ENCODE results near the gene BASP1.

The BASP1 gene

GRCh38 chr5:17182981-17183380 is 34.5 kb upstream of the BASP1 start:
- no peak overlapping the region for H3K27ac ChIP-seq (ENCODE audit: low read depth, low read length)
- H3K9me3 ChIP-seq (ENCODE audit: control insufficient read depth in 5 of 5, low read length in 5 of 5), result no peaks in the 10 kb centered on the region
- H3K36me3 ChIP-seq (ENCODE audit: control insufficient read depth in 5 of 5, insufficient read depth in 5 of 5, low read length in 5 of 5), result no peaks in the 10 kb centered on the region
- H3K4me1 ChIP-seq (ENCODE audit: control insufficient read depth in 5 of 5, insufficient read depth in 5 of 5, low read length in 5 of 5), result peaks cover 2 to 40% (median 29%) of the 10 kb centered on the region in 5 donors
- no peak overlapping the region for H3K9ac ChIP-seq (ENCODE audit: low read length in 5 of 5)
- H3K27me3 ChIP-seq (ENCODE audit: control insufficient read depth in 5 of 5, insufficient read depth in 4 of 5, low read length in 5 of 5), result no peaks in the 10 kb centered on the region
- H3K4me3 ChIP-seq (ENCODE audit: low read depth in 1 of 5, low read length in 5 of 5), result no peak overlapping the region

DNA sequence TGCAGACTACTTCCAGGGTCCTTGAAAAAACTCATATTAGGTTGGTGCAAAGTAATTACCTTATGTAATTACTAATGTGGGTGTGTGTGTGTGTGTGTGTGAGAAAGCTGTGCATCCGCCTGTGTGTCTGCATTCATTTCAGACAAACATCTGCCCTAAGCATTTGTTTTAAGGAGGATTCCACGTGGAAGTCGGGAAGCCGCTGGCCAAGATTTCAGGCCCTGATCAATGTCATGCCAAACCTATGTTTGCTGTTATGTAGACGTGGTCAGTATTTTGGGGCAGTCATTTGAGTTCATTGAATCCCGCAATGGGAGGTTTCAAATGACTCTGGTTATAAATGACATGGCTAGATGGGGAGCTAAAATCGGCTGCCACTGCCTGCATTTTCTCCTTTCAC is 33.6 kb upstream of the BASP1 start:
- H3K4me3 ChIP-seq (ENCODE audit: low read depth in 1 of 5, low read length in 5 of 5), result no peak overlapping the region
- no peaks in the 10 kb centered on the region for H3K36me3 ChIP-seq (ENCODE audit: control insufficient read depth in 5 of 5, insufficient read depth in 5 of 5, low read length in 5 of 5)
- no peaks in the 10 kb centered on the region for H3K9me3 ChIP-seq (ENCODE audit: control insufficient read depth in 5 of 5, low read length in 5 of 5)
- peaks cover 2 to 33% (median 21%) of the 10 kb centered on the region in 5 donors for H3K4me1 ChIP-seq (ENCODE audit: control insufficient read depth in 5 of 5, insufficient read depth in 5 of 5, low read length in 5 of 5)
- H3K9ac ChIP-seq (ENCODE audit: low read length in 5 of 5), result no peak overlapping the region
- no peak overlapping the region for H3K27ac ChIP-seq (ENCODE audit: low read depth, low read length)
- no peaks in the 10 kb centered on the region for H3K27me3 ChIP-seq (ENCODE audit: control insufficient read depth in 5 of 5, insufficient read depth in 4 of 5, low read length in 5 of 5)

DNA sequence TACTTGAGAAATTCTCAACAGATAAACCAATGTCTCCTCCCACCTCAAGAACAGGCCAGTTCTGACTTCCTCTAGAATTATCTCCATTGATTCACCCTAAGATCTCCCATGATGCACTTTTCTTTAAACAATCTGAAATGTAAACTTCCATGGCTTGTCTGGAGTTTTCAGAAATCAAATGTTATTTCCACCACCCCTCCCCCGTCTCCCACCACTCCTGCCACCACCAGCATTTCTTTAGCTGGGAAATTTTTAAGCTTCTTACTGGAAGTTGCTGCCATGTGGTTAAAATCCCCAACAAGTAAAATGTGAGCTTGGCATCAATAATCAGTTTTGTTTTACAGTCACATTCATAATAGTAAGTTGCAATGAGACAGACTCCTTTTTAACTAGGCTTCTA is 32.8 kb upstream of the BASP1 start:
- Histone ChIP-seq H3K4me1 (ENCODE audit: control insufficient read depth in 5 of 5, insufficient read depth in 5 of 5, low read length in 5 of 5) (peaks cover 2 to 35% (median 24%) of the 10 kb centered on the region in 5 donors), H3K27me3 (ENCODE audit: control insufficient read depth in 5 of 5, insufficient read depth in 4 of 5, low read length in 5 of 5) (no peaks in the 10 kb centered on the region), H3K9me3 (ENCODE audit: control insufficient read depth in 5 of 5, low read length in 5 of 5) (no peaks in the 10 kb centered on the region), H3K9ac (ENCODE audit: low read length in 5 of 5) (no peak overlapping the region), H3K27ac (ENCODE audit: low read depth, low read length) (no peak overlapping the region), H3K4me3 (ENCODE audit: low read depth in 1 of 5, low read length in 5 of 5) (no peak overlapping the region), H3K36me3 (ENCODE audit: control insufficient read depth in 5 of 5, insufficient read depth in 5 of 5, low read length in 5 of 5) (no peaks in the 10 kb centered on the region)

DNA sequence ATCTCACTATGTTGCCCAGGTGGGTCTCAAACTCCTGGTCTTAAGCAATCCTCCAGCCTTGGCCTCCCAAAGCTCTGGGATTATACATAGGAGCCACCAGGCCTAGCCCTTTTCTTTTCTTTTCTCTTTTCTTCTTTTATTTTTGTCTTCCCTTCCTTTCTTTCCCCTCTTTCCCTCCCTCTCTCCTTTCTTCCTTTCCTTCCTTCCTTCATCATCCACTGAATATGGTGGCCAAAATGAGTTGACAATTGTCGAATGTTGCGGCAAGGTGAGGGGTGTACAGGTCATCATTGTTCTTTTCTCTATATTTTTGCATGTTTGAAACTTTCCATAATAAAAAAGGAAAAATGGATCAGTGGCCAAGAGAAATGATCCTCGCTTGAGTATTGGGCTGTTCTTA is 32.1 kb upstream of the BASP1 start:
- no peak overlapping the region for H3K4me3 ChIP-seq (ENCODE audit: low read depth in 1 of 5, low read length in 5 of 5)
- H3K27me3 ChIP-seq (ENCODE audit: control insufficient read depth in 5 of 5, insufficient read depth in 4 of 5, low read length in 5 of 5), result no peaks in the 10 kb centered on the region
- peak overlapping the region; percentile 58 for H3K27ac ChIP-seq (ENCODE audit: low read depth, low read length)
- no peaks in the 10 kb centered on the region for H3K36me3 ChIP-seq (ENCODE audit: control insufficient read depth in 5 of 5, insufficient read depth in 5 of 5, low read length in 5 of 5)
- no peak overlapping the region for H3K9ac ChIP-seq (ENCODE audit: low read length in 5 of 5)
- no peaks in the 10 kb centered on the region for H3K9me3 ChIP-seq (ENCODE audit: control insufficient read depth in 5 of 5, low read length in 5 of 5)
- H3K4me1 ChIP-seq (ENCODE audit: control insufficient read depth in 5 of 5, insufficient read depth in 5 of 5, low read length in 5 of 5), result peaks cover 2 to 43% (median 29%) of the 10 kb centered on the region in 5 donors

DNA sequence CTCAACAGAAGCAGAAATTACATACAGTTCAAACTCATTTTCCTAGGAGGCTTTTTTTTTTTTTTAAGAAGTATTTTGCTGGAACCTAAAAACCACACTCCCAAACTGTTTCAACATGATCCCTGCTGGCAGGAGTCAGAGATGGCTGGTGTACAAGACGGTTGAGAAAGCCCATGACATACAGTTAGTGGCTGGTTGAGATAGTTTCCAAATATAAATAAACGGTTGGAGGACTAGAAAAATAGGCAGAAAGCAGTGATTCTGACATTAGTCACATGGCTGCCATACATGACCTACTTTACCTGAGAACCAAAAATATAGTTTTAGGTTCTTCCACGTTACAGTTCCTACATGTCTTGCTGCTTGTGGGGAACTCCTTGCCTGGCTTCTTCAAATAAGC is 31.7 kb upstream of the BASP1 start:
- H3K4me1 ChIP-seq (ENCODE audit: control insufficient read depth in 5 of 5, insufficient read depth in 5 of 5, low read length in 5 of 5), result peaks cover 2 to 45% (median 33%) of the 10 kb centered on the region in 5 donors
- no peaks in the 10 kb centered on the region for H3K9me3 ChIP-seq (ENCODE audit: control insufficient read depth in 5 of 5, low read length in 5 of 5)
- no peaks in the 10 kb centered on the region for H3K27me3 ChIP-seq (ENCODE audit: control insufficient read depth in 5 of 5, insufficient read depth in 4 of 5, low read length in 5 of 5)
- no peaks in the 10 kb centered on the region for H3K36me3 ChIP-seq (ENCODE audit: control insufficient read depth in 5 of 5, insufficient read depth in 5 of 5, low read length in 5 of 5)
- H3K4me3 ChIP-seq (ENCODE audit: low read depth in 1 of 5, low read length in 5 of 5), result no peak overlapping the region
- no peak overlapping the region for H3K9ac ChIP-seq (ENCODE audit: low read length in 5 of 5)
- peak overlapping the region; percentile 58 for H3K27ac ChIP-seq (ENCODE audit: low read depth, low read length)

GRCh38 chr5:17186256-17186655 is 31.2 kb upstream of the BASP1 start:
- Histone ChIP-seq H3K4me3 (ENCODE audit: low read depth in 1 of 5, low read length in 5 of 5) (no peak overlapping the region), H3K4me1 (ENCODE audit: control insufficient read depth in 5 of 5, insufficient read depth in 5 of 5, low read length in 5 of 5) (peaks cover 2 to 45% (median 33%) of the 10 kb centered on the region in 5 donors), H3K9me3 (ENCODE audit: control insufficient read depth in 5 of 5, low read length in 5 of 5) (no peaks in the 10 kb centered on the region), H3K27me3 (ENCODE audit: control insufficient read depth in 5 of 5, insufficient read depth in 4 of 5, low read length in 5 of 5) (no peaks in the 10 kb centered on the region), H3K9ac (ENCODE audit: low read length in 5 of 5) (no peak overlapping the region), H3K36me3 (ENCODE audit: control insufficient read depth in 5 of 5, insufficient read depth in 5 of 5, low read length in 5 of 5) (no peaks in the 10 kb centered on the region), H3K27ac (ENCODE audit: low read depth, low read length) (peak overlapping the region; percentile 58)

DNA sequence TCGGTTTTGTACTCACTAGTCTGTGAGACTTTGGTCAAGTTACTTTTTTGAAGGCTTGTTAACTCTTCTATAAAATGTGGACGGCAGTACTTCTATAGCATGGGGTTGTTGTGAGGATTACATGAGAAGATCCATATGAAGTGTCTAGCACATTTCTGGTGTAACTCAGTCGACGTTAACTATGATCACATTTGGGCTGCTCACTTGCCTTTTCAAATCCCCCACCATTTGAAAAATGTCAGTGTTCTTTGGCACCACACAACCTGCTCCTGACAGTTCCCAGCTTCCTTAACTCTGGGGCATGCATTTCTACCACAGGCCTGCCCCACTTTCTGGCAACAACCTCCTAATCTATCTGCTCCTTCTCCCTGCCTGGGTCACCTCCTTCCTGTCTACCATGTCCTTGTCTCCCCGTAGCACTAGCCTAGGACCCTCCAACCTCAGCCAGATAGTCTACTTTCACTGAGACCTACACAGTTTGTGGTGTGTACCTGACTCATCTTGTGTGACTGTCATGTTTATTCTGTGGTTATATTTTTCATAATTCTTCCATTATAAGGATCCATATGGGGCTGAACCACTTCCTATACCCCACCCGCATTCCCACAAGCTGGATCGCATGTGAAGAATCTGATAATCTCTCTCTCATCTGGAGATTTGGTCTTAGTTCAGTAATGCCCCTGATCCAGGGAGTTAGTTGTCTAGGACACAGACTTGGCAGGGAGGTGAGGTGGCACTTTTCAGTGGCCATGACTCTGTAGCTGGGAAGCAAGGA is 30.2 kb upstream of the BASP1 start:
- H3K4me3 ChIP-seq (ENCODE audit: low read depth in 1 of 5, low read length in 5 of 5), result no peak overlapping the region
- no peaks in the 10 kb centered on the region for H3K9me3 ChIP-seq (ENCODE audit: control insufficient read depth in 5 of 5, low read length in 5 of 5)
- no peaks in the 10 kb centered on the region for H3K27me3 ChIP-seq (ENCODE audit: control insufficient read depth in 5 of 5, insufficient read depth in 4 of 5, low read length in 5 of 5)
- no peak overlapping the region for H3K9ac ChIP-seq (ENCODE audit: low read length in 5 of 5)
- no peak overlapping the region for H3K27ac ChIP-seq (ENCODE audit: low read depth, low read length)
- H3K36me3 ChIP-seq (ENCODE audit: control insufficient read depth in 5 of 5, insufficient read depth in 5 of 5, low read length in 5 of 5), result no peaks in the 10 kb centered on the region
- H3K4me1 ChIP-seq (ENCODE audit: control insufficient read depth in 5 of 5, insufficient read depth in 5 of 5, low read length in 5 of 5), result peaks cover 2 to 45% (median 37%) of the 10 kb centered on the region in 5 donors

DNA sequence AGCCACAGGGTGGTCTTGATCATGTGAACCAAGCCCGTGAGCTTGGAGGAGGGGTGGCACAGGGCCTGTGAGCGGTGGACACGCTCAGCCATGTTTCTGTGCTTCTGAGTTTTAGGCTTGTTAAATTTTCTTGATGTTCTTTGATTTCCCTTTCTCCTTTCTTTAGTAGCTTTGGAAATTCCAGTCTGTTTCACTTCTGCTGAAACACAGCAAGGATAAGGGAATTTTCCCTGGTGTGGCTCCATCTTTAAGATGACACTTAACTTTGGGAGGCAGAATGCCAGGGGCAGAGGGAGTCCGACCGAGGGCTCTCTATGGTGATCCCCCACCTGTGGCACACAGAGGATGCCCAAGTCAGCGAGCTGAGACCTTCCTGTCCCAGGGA is 29.7 kb upstream of the BASP1 start:
- no peak overlapping the region for H3K27ac ChIP-seq (ENCODE audit: low read depth, low read length)
- no peak overlapping the region for H3K4me3 ChIP-seq (ENCODE audit: low read depth in 1 of 5, low read length in 5 of 5)

GRCh38 chr5:17189381-17190036 is 27.9 kb upstream of the BASP1 start:
- H3K27me3 ChIP-seq (ENCODE audit: control insufficient read depth in 5 of 5, insufficient read depth in 4 of 5, low read length in 5 of 5), result no peaks in the 10 kb centered on the region
- no peak overlapping the region for H3K9ac ChIP-seq (ENCODE audit: low read length in 5 of 5)
- no peaks in the 10 kb centered on the region for H3K36me3 ChIP-seq (ENCODE audit: control insufficient read depth in 5 of 5, insufficient read depth in 5 of 5, low read length in 5 of 5)
- H3K4me3 ChIP-seq (ENCODE audit: low read depth in 1 of 5, low read length in 5 of 5), result no peak overlapping the region
- H3K9me3 ChIP-seq (ENCODE audit: control insufficient read depth in 5 of 5, low read length in 5 of 5), result no peaks in the 10 kb centered on the region
- H3K4me1 ChIP-seq (ENCODE audit: control insufficient read depth in 5 of 5, insufficient read depth in 5 of 5, low read length in 5 of 5), result peaks cover 0 to 32% (median 23%) of the 10 kb centered on the region in 5 donors
- no peak overlapping the region for H3K27ac ChIP-seq (ENCODE audit: low read depth, low read length)

More for the DNA sequence above, 29.7 kb upstream of the BASP1 start:
- H3K4me1 ChIP-seq (ENCODE audit: control insufficient read depth in 5 of 5, insufficient read depth in 5 of 5, low read length in 5 of 5), result peaks cover 0 to 41% (median 33%) of the 10 kb centered on the region in 5 donors
- no peak overlapping the region for H3K9ac ChIP-seq (ENCODE audit: low read length in 5 of 5)
- H3K36me3 ChIP-seq (ENCODE audit: control insufficient read depth in 5 of 5, insufficient read depth in 5 of 5, low read length in 5 of 5), result no peaks in the 10 kb centered on the region
- H3K9me3 ChIP-seq (ENCODE audit: control insufficient read depth in 5 of 5, low read length in 5 of 5), result no peaks in the 10 kb centered on the region
- no peaks in the 10 kb centered on the region for H3K27me3 ChIP-seq (ENCODE audit: control insufficient read depth in 5 of 5, insufficient read depth in 4 of 5, low read length in 5 of 5)

- Histone ChIP-seq H3K9ac (ENCODE audit: low read length in 5 of 5) (no peak overlapping the region), H3K4me3 (ENCODE audit: low read depth in 1 of 5, low read length in 5 of 5) (no peak overlapping the region), H3K4me1 (ENCODE audit: control insufficient read depth in 5 of 5, insufficient read depth in 5 of 5, low read length in 5 of 5) (peaks cover 0 to 27% (median 21%) of the 10 kb centered on the region in 5 donors), H3K9me3 (ENCODE audit: control insufficient read depth in 5 of 5, low read length in 5 of 5) (no peaks in the 10 kb centered on the region), H3K36me3 (ENCODE audit: control insufficient read depth in 5 of 5, insufficient read depth in 5 of 5, low read length in 5 of 5) (no peaks in the 10 kb centered on the region), H3K27me3 (ENCODE audit: control insufficient read depth in 5 of 5, insufficient read depth in 4 of 5, low read length in 5 of 5) (no peaks in the 10 kb centered on the region), H3K27ac (ENCODE audit: low read depth, low read length) (no peak overlapping the region)
Observed at GRCh38 chr5:17190242-17190778, 27.1 kb upstream of the BASP1 start.

Measured in subcutaneous abdominal adipose tissue (tissue), 5 donors.